ENCODE data around the gene TAF4. TPM values are rescaled to one million over a fixed set of nuclear protein-coding genes. Genes with fewer than 3 reads are reported as not detected.

Gene TAF4
- total RNA-seq, 2 experiments from 2014 or later = 18.0 to 20.0 TPM

DNA sequence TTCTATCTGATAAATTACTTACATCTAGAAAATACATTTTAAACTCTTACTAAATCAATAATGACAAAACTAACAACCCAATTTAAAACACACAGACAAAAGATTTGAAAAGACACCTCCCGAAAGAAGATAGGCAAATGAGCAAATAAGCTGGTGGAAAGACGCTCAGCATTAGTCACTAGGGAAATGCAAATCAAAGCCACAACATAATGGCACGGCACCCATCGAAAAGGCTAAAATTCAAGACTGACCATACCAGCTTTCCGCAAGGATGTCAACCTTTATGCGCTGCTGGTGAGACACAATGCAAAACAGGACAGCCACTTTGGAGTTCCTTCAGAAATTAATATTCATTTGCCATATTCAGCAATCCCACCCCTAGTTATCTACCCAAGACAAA, 25.9 kb downstream of the TAF4 start:
- POLR2A ChIA-PET = no interaction called here
- H3K4me3 Mint-ChIP-seq = no peak overlapping the region
- H3K27me3 Mint-ChIP-seq = no peaks in the 10 kb centered on the region
- H3K4me1 Mint-ChIP-seq = peaks cover 5% of the 10 kb centered on the region
- no peak for DNase-seq
- H3K9me3 Mint-ChIP-seq = peaks cover 7% of the 10 kb centered on the region
- peaks cover 6% of the 10 kb centered on the region for H3K36me3 Mint-ChIP-seq (ENCODE audit: low read depth)
- H3K27ac Mint-ChIP-seq = no peak overlapping the region
- CTCF ChIA-PET = no interaction called here

DNA sequence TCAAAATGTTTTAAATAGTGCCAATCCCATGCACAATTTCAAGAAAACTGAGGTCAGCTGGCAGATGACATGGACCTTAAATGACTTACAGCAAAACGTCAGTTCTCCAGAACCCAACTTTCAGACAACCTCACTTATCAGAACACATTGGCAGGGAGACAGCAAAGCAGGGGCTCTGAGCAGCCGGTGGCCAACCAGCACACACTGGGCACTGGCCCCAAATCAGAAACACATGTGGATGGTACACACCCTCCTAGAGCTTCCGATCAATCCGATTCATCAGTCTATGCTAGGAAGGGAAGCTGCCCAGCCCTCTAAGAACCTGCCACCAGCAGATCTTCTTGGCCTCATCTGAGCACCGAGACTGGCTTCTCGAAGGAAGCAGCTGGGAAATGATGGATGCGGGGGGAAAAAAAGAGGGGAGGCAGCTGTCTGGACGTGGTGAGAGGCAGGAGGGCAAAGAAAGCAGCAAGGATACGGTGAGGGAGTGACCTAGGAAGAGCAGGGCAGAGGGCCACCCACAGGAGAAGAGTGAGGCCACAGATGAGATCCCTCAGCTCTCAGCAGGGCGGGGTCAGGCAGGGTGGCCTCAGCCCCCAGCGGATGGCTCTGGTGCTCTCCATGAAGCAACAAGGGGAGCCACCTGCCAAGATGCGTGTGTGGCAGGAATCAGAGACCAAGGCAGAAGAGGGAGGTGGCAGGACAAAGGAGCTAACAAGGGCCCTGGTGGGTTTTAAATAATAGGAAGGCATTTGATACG, 32.9 kb downstream of the TAF4 start:
- Mint-ChIP-seq H3K27ac (no peak overlapping the region), H3K9me3 (peaks cover 7% of the 10 kb centered on the region), H3K27me3 (no peaks in the 10 kb centered on the region), H3K36me3 (ENCODE audit: low read depth) (peaks cover 9% of the 10 kb centered on the region), H3K4me3 (no peak overlapping the region), H3K4me1 (peaks cover 25% of the 10 kb centered on the region)
- ChIA-PET POLR2A (interaction anchor here (1.4 kb wide), 1 partner anchor 33 kb away, joined by 3 read pairs; the partner anchor contains the start of gene TAF4), CTCF (no interaction called here)
- DNase-seq = no peak

DNA sequence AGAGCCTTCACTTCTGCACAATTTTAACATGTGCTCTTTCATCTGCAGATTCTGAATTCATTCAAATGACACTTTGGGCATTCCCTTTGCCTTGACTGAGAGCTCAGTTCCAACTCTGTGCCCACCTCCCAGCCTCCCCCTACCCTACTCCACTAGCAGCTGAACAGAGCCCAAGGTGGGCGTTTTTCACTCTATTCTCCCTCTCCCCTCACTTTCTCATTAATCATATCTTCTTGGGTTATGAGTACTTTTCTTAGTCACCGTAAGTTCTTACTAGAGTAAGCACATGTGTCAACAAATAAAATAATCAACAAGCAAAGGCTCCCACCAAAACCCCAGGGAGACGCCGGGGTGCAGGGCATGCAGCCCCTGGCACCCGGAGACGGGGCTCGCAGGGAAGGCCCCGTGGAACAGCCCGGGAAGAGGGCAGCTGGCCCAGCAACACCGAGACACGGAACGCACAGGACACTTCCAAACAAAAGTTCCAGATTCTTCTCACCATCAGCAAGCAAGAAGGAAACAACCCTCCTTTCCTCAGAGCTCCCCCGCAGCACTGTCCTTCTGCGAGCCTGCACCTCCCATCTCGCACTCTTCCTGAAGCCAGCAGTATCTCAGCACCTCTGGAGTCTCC, 34.1 kb downstream of the TAF4 start:
- peaks cover 2% of the 10 kb centered on the region for H3K36me3 Mint-ChIP-seq (ENCODE audit: low read depth)
- no peak for DNase-seq
- CTCF ChIA-PET = no interaction called here
- H3K9me3 Mint-ChIP-seq = peaks cover 5% of the 10 kb centered on the region
- no peak overlapping the region for H3K4me3 Mint-ChIP-seq
- POLR2A ChIA-PET = no interaction called here
- H3K27ac Mint-ChIP-seq = peak overlapping the region; percentile 70
- no peaks in the 10 kb centered on the region for H3K27me3 Mint-ChIP-seq
- H3K4me1 Mint-ChIP-seq = peaks cover 25% of the 10 kb centered on the region

DNA sequence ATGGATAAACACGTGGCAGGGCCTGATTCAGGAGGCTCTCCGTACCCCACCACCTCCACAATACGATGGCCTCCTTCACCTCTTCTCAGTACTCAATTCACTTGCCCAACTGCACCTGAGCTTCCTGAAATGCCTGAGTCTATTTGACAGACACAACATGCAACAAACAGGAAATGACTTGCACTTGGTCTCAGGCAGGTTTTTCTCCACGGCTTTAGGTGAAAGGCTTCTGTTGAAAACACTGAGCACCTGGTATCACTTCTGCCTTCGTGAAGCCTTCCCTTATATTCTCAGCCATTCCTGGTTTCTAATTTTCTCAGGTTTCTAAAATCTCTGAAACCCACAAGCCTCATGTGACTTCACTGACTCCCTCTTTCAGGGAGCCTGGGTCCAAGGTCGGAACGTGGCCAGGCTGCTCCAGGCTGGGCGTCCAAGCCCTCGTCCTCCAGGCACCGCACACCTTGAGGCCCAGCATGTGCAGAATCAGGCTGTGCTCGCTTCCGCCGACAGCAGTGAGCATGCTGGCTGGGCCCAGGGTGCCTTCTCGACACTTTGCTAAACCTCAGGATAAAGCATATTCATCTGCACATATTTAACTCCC, 34.7 kb downstream of the TAF4 start:
- peaks cover 2% of the 10 kb centered on the region for H3K36me3 Mint-ChIP-seq (ENCODE audit: low read depth)
- H3K27ac Mint-ChIP-seq = peak overlapping the region; percentile 70
- no peak overlapping the region for H3K4me3 Mint-ChIP-seq
- ChIA-PET POLR2A (no interaction called here), CTCF (no interaction called here)
- H3K9me3 Mint-ChIP-seq = peaks cover 5% of the 10 kb centered on the region
- peak; percentile 25 for DNase-seq
- peaks cover 25% of the 10 kb centered on the region for H3K4me1 Mint-ChIP-seq
- no peaks in the 10 kb centered on the region for H3K27me3 Mint-ChIP-seq

DNA sequence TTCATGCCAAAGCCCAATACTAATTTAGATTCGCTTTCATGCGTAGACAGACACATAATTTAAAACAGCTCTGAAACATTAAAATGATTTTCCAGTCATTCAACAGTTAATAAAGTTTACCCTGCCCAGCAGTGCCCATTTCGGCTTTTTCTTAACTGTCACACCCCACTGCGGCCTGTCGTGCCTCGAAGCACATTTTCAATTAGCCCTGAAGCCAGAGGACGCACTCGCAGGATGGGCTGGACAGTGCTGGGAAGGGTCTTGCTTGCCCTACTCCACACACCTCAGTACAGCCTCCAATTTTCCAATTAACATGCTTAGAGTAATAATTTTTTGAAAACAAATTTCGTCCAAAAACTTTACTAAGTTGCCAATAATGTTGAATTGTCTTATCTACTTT, 35.3 kb downstream of the TAF4 start:
- peaks cover 2% of the 10 kb centered on the region for H3K36me3 Mint-ChIP-seq (ENCODE audit: low read depth)
- H3K27ac Mint-ChIP-seq = peak overlapping the region; percentile 70
- DNase-seq = no peak
- H3K27me3 Mint-ChIP-seq = no peaks in the 10 kb centered on the region
- peaks cover 3% of the 10 kb centered on the region for H3K9me3 Mint-ChIP-seq
- CTCF ChIA-PET = no interaction called here
- POLR2A ChIA-PET = no interaction called here
- H3K4me1 Mint-ChIP-seq = peaks cover 25% of the 10 kb centered on the region
- no peak overlapping the region for H3K4me3 Mint-ChIP-seq

GRCh38 chr20:62029949-62030348, 35.7 kb downstream of the TAF4 start:
- POLR2A ChIA-PET = no interaction called here
- CTCF ChIA-PET = no interaction called here
- DNase-seq = no peak
- Mint-ChIP-seq H3K36me3 (ENCODE audit: low read depth) (peaks cover 2% of the 10 kb centered on the region), H3K9me3 (no peaks in the 10 kb centered on the region), H3K27me3 (no peaks in the 10 kb centered on the region), H3K4me3 (no peak overlapping the region), H3K27ac (no peak overlapping the region), H3K4me1 (peaks cover 25% of the 10 kb centered on the region)

DNA sequence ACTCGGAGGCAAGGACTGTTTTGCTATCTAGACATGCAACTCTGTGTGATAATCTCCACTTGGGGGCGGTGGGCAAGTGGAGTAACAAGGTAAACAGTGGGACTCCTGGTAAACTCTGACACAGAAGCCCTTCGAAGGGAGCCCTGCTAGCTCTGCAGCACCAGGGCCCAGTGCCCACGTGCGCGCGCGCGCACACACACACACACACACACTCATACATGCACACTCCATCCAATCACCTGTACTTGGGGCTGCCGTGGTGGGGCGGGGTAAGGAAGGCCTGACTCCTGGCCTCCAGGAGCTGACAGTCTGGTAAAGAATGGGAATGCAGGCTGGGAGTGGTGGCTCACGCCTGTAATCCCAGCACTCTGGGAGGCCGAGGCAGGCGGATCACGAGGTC, 36.4 kb downstream of the TAF4 start:
- POLR2A ChIA-PET = no interaction called here
- Mint-ChIP-seq H3K27ac (no peak overlapping the region), H3K36me3 (ENCODE audit: low read depth) (peaks cover 2% of the 10 kb centered on the region), H3K4me1 (peaks cover 25% of the 10 kb centered on the region), H3K4me3 (no peak overlapping the region), H3K27me3 (no peaks in the 10 kb centered on the region), H3K9me3 (no peaks in the 10 kb centered on the region)
- CTCF ChIA-PET = no interaction called here
- no peak for DNase-seq

DNA sequence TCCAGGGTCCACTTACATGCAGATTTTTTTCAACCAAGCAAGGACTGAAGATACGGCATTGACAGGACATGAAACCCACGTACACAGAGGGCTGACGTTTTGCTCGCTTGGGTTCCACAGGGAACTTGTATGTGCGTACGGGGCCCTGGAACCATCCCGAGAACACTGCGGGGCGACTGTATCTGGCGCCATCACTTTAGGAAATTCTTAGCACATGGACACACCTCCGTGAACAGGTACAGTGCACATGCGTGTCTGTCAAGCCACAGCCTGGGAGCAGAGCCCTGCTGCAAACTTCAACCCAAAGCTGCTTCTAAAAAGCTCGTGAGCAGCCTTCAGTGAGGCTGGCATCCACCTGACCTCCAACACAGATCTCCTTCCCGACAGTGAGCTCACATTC, 37.3 kb downstream of the TAF4 start:
- Mint-ChIP-seq H3K4me3 (no peak overlapping the region), H3K27ac (no peak overlapping the region), H3K36me3 (ENCODE audit: low read depth) (peaks cover 2% of the 10 kb centered on the region), H3K27me3 (no peaks in the 10 kb centered on the region), H3K9me3 (no peaks in the 10 kb centered on the region), H3K4me1 (peaks cover 25% of the 10 kb centered on the region)
- no peak for DNase-seq
- CTCF ChIA-PET = no interaction called here
- POLR2A ChIA-PET = no interaction called here

DNA sequence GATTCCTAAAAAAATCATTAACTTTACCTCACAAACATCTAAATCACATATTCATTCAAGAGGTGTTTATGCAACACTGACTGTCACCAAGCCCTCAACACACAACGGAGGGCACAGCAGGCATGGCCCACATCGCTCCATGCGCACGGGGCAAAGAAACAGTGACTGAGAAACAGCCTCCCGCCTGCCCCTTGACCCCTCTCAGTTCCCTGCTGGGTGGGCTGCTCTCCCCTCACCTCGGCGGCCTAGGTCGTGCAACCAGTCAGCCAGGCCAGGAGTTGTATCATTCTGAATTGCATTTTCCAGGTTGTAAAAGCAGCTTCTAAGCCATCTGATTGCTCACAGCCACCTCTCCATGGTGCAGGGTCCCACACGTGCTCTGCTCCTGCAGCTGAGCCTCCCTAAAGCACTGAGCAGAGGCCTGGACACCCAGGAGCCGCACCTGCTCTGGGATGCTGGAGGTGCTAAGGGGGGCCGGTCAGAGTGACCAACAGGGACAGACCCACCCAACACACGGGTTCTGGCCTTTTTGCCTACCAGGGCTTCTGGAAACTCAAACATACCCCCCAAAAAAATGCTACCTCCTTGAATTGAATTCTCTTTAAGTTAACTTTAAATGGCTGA, 37.9 kb downstream of the TAF4 start:
- DNase-seq = no peak
- Mint-ChIP-seq H3K9me3 (no peaks in the 10 kb centered on the region), H3K36me3 (ENCODE audit: low read depth) (peaks cover 2% of the 10 kb centered on the region), H3K4me3 (no peak overlapping the region), H3K27ac (no peak overlapping the region), H3K4me1 (peaks cover 25% of the 10 kb centered on the region), H3K27me3 (no peaks in the 10 kb centered on the region)
- ChIA-PET CTCF (no interaction called here), POLR2A (no interaction called here)

- H3K9me3 Mint-ChIP-seq = no peaks in the 10 kb centered on the region
- H3K27ac Mint-ChIP-seq = no peak overlapping the region
- peaks cover 21% of the 10 kb centered on the region for H3K4me1 Mint-ChIP-seq
- POLR2A ChIA-PET = no interaction called here
- H3K36me3 Mint-ChIP-seq (ENCODE audit: low read depth) = peaks cover 2% of the 10 kb centered on the region
- H3K27me3 Mint-ChIP-seq = no peaks in the 10 kb centered on the region
- CTCF ChIA-PET = no interaction called here
- H3K4me3 Mint-ChIP-seq = no peak overlapping the region
- no peak for DNase-seq
Observed at GRCh38 chr20:62027116-62027515, 38.6 kb downstream of the TAF4 start.

- no peak overlapping the region for H3K27ac Mint-ChIP-seq
- H3K4me3 Mint-ChIP-seq = no peak overlapping the region
- ChIA-PET CTCF (no interaction called here), POLR2A (no interaction called here)
- H3K27me3 Mint-ChIP-seq = no peaks in the 10 kb centered on the region
- H3K9me3 Mint-ChIP-seq = no peaks in the 10 kb centered on the region
- H3K36me3 Mint-ChIP-seq (ENCODE audit: low read depth) = peaks cover 2% of the 10 kb centered on the region
- H3K4me1 Mint-ChIP-seq = peaks cover 15% of the 10 kb centered on the region
- no peak for DNase-seq
Observed at GRCh38 chr20:62026564-62026856, 39.2 kb downstream of the TAF4 start.

DNA sequence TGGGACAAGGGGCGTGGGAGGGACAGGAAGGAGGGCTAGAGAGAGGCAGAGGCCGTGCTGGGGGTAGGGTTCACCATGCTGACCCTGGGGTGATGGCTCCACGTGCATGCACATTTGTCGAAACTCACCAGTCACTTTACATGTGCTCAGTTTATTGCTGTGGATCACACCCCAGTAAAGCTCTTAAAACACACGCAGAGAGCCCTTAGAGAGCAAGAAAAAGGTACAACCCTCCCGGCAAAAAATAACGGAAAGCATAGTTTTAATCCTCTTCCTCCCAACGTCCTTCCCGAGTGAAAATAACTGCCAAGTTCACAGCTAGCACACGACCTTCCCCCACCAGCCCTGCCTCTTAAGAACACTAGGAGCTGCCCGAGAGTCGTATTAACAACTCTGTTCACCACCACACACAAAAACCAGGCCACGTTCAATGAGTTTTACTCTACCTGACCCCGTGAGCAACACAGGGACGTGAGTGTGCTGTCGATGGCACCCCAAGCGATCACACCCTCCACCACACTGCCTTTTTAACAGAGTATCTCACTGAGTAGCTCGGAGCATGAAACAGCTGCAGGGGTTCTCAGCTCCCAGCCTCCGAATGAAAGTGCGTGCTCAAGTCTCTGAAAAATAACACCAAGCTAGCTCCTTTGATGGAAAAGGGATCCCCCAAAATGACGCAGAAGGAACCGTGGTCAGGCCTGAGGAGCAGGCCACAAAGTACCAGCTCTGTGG, 39.7 kb downstream of the TAF4 start:
- no peak for DNase-seq
- Mint-ChIP-seq H3K4me1 (peaks cover 10% of the 10 kb centered on the region), H3K27me3 (no peaks in the 10 kb centered on the region), H3K27ac (no peak overlapping the region), H3K4me3 (no peak overlapping the region), H3K36me3 (ENCODE audit: low read depth) (peaks cover 2% of the 10 kb centered on the region), H3K9me3 (no peaks in the 10 kb centered on the region)
- ChIA-PET CTCF (no interaction called here), POLR2A (no interaction called here)

DNA sequence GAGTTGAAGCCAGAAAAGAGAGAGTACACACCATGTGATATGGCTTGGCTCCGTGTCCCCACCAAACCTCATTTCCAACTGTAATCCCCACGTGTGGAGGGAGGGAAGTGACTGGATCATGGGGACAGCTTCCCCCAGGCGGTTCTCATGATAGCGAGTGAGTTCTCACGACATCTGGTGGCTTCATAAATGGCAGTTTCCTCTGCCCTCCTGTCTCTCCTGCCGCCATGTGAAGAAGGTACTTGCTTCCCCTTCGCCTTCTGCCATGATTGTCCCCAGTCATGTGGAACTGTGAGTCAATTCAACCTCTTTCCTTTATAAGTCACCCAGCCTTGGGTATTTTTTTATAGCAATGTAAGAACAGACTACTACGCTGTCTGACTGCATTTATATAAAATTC, 40.3 kb downstream of the TAF4 start:
- ChIA-PET CTCF (interaction anchor here (0.7 kb wide), 1 partner anchor 14 kb away, joined by 3 read pairs; no protein-coding TSS in a partner anchor), POLR2A (no interaction called here)
- Mint-ChIP-seq H3K27ac (no peak overlapping the region), H3K9me3 (no peaks in the 10 kb centered on the region), H3K4me3 (no peak overlapping the region), H3K27me3 (no peaks in the 10 kb centered on the region), H3K36me3 (ENCODE audit: low read depth) (no peaks in the 10 kb centered on the region), H3K4me1 (peaks cover 4% of the 10 kb centered on the region)
- no peak for DNase-seq
